ENCODE results near the gene ZDHHC14. TPM values are rescaled to one million over a fixed set of nuclear protein-coding genes. Genes with fewer than 3 reads are reported as not detected.

ZDHHC14 gene
- total and polyA plus RNA-seq, 2 of the 8 experiments (the other 6 are each of a cell fraction or from before 2014, with no cell fraction given), result 2.9 to 5.3 TPM

GRCh38 chr6:157459327-157459726, 78.3 kb downstream of the ZDHHC14 start:
- Histone ChIP-seq H2AK5ac (ENCODE audit: low read depth, low read length) (no peak overlapping the region), H3K27me3 (replicated peaks in 1 of 4; ENCODE audit: control insufficient read depth in 3 of 4, extremely low read depth in 1 of 4, insufficient read depth in 3 of 4, low read length in 3 of 4) (no peaks in the 10 kb centered on the region), H3K4me2 (ENCODE audit: insufficient read depth in 1 of 2, low read depth in 2 of 2, low read length in 2 of 2) (no peak overlapping the region), H4K8ac (ENCODE audit: extremely low read depth, insufficient read depth, low read length) (no peak overlapping the region), H4K20me1 (replicated peaks in 1 of 2; ENCODE audit: control insufficient read depth in 1 of 2, insufficient read depth in 2 of 2, low read length in 2 of 2) (no peaks in the 10 kb centered on the region), H3K79me2 (ENCODE audit: control insufficient read depth in 1 of 2, insufficient read depth in 2 of 2, low read length in 2 of 2) (no peaks in the 10 kb centered on the region), H2BK120ac (replicated peaks; ENCODE audit: low read depth, low read length) (no peak overlapping the region), H3K27ac (ENCODE audit: low read depth, low read length) (no peak overlapping the region), H4K91ac (replicated peaks; ENCODE audit: insufficient read length, low read length) (no peak overlapping the region), H4K5ac (ENCODE audit: insufficient read length, low read depth, low read length) (no peak overlapping the region), H3K23me2 (ENCODE audit: low read depth, low read length) (no peaks in the 10 kb centered on the region), H3K79me1 (ENCODE audit: low read depth, low read length) (no peaks in the 10 kb centered on the region), H2BK15ac (ENCODE audit: low read length) (0 out of 2 replicates have a peak overlapping the region, but pooled peaks have one; percentile 32), H3K14ac (ENCODE audit: insufficient read length) (no peak overlapping the region), H2BK5ac (ENCODE audit: low read depth, low read length) (no peak overlapping the region), H2AFZ (ENCODE audit: low read length) (no peak overlapping the region), H2BK12ac (ENCODE audit: low read depth, low read length) (no peak overlapping the region), H3K36me3 (ENCODE audit: control insufficient read depth in 2 of 4, insufficient read depth in 4 of 4, low read length in 3 of 4) (no peaks in the 10 kb centered on the region), H3K18ac (ENCODE audit: extremely low read depth, low read length) (no peak overlapping the region), H3K9ac (replicated peaks in 1 of 4; ENCODE audit: extremely low read depth in 1 of 4, low read depth in 3 of 4, low read length in 3 of 4) (no peak overlapping the region), H3K4ac (replicated peaks; ENCODE audit: insufficient read length, low read depth, low read length) (no peak overlapping the region), H3K56ac (replicated peaks; ENCODE audit: insufficient read length, low read depth, low read length) (no peak overlapping the region), H3K9me3 (ENCODE audit: insufficient read depth in 2 of 2, low read depth in 1 of 2, low read length in 1 of 2) (no peaks in the 10 kb centered on the region), H3K23ac (ENCODE audit: insufficient read length) (no peak overlapping the region), H3K4me1 (replicated peaks in 1 of 4; ENCODE audit: control insufficient read depth in 3 of 4, insufficient read depth in 4 of 4, low read length in 3 of 4) (peaks cover 0 to 4% (median under 1%) of the 10 kb centered on the region in 4 experiments; a peak in 4 of 7 replicates), H2BK20ac (ENCODE audit: low read length) (no peak overlapping the region), H3K4me3 (ENCODE audit: extremely low read depth in 1 of 4, insufficient read depth in 2 of 4, low read depth in 3 of 4, low read length in 4 of 4) (no peak overlapping the region)
- WGBS, 2 experiments (ENCODE audit: extremely low coverage in 1 of 2, insufficient coverage in 1 of 2, insufficient read length in 1 of 2, insufficient replicate concordance in 2 of 2, low coverage in 1 of 2, low lambda C conversion rate in 2 of 2, missing lambda C conversion rate in 1 of 2), result 98% methylated on average over 5 of the region's 5 CpGs; no CpG with 5 or more reads in 1 of the 2 experiments
- no peak for FAIRE-seq
- peak in 1 of 2 experiments; percentile 22 for DNase-seq (ENCODE audit: low read depth in 1 of 2, low spot score in 2 of 2)
- ChIA-PET POLR2A (ENCODE audit: partially characterized antibody) (interaction anchor here (0.7 kb wide), 1 partner anchor 557 kb away, joined by 4 read pairs; no protein-coding TSS in a partner anchor), CTCF (ENCODE audit: partially characterized antibody) (interaction anchor here (0.6 to 5.3 kb wide), 8 partner anchors 9 to 224 kb away, joined by 3 to 34 read pairs (median 4); no protein-coding TSS in a partner anchor)
- TF ChIP-seq JUN (IDR thresholded peaks at IDR 0.05; ENCODE audit: low read depth, low read length) (no peak), TBP (IDR thresholded peaks at IDR 0.05; ENCODE audit: low read depth, low read length) (no peak), SP2 (IDR thresholded peaks at IDR 0.05; ENCODE audit: low read length) (no peak), SAP30 (IDR thresholded peaks at IDR 0.05; ENCODE audit: insufficient read depth, insufficient replicate concordance, low read length) (no peak), SIRT6 (IDR thresholded peaks at IDR 0.05; ENCODE audit: low read length) (no peak), SUZ12 (IDR thresholded peaks at IDR 0.05; ENCODE audit: low read length) (no peak)
